Measurements from ENCODE around the gene PIM3. TPM values are rescaled to one million over a fixed set of nuclear protein-coding genes. Genes with fewer than 3 reads are reported as not detected.

The PIM3 gene
- polyA plus RNA-seq, 1 of the 3 experiments (the other 2 are of a cell fraction) = 15.3 TPM

- DNase-seq = no peak
- no peaks in the 10 kb centered on the region for H3K79me2 ChIP-seq (ENCODE audit: insufficient read depth)
- POLR2A ChIA-PET = no interaction called here
- peaks cover 0 to 36% of the 10 kb centered on the region in 2 experiments for H3K36me3 ChIP-seq (replicated peaks in 1 of 2; ENCODE audit: control insufficient read depth in 1 of 2, insufficient read depth in 2 of 2, low read length in 1 of 2)
- H3K9me2 ChIP-seq = no peaks in the 10 kb centered on the region
- H3K9ac ChIP-seq = no peak overlapping the region
- no peaks in the 10 kb centered on the region for H3F3A ChIP-seq (replicated peaks; ENCODE audit: insufficient read depth)
- no peak overlapping the region; a peak in 1 of 4 replicates for H3K27ac ChIP-seq (ENCODE audit: low read depth in 2 of 2, low read length in 1 of 2)
- no peaks in the 10 kb centered on the region for H3K27me3 ChIP-seq (ENCODE audit: insufficient read depth)
- H3K9me3 ChIP-seq = no peaks in the 10 kb centered on the region
- TF ChIP-seq NFIC (IDR thresholded peaks at IDR 0.05; ENCODE audit: borderline replicate concordance) = no peak
- TF ChIP-seq EZH2phosphoT487 (IDR thresholded peaks at IDR 0.05; ENCODE audit: borderline replicate concordance, low read depth) = no peak
- no peak for TF ChIP-seq TEAD4 (IDR thresholded peaks at IDR 0.05; ENCODE audit: borderline replicate concordance, insufficient read depth)
- no peak for TF ChIP-seq MAX (IDR thresholded peaks at IDR 0.05; ENCODE audit: low read depth)
- no peak for TF ChIP-seq USF1 (IDR thresholded peaks at IDR 0.05; ENCODE audit: borderline replicate concordance, low read depth)
- TF ChIP-seq, protein P1, sequence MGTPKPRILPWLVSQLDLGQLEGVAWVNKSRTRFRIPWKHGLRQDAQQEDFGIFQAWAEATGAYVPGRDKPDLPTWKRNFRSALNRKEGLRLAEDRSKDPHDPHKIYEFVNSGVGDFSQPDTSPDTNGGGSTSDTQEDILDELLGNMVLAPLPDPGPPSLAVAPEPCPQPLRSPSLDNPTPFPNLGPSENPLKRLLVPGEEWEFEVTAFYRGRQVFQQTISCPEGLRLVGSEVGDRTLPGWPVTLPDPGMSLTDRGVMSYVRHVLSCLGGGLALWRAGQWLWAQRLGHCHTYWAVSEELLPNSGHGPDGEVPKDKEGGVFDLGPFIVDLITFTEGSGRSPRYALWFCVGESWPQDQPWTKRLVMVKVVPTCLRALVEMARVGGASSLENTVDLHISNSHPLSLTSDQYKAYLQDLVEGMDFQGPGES (IDR thresholded peaks at IDR 0.05; ENCODE audit: low read depth, low read length) = no peak
- TF ChIP-seq RCOR1 (IDR thresholded peaks at IDR 0.05; ENCODE audit: low read length) = no peak
- no peak for TF ChIP-seq CHD2 (IDR thresholded peaks at IDR 0.05; ENCODE audit: low read length, partially characterized antibody)
- TF ChIP-seq, protein P2, sequence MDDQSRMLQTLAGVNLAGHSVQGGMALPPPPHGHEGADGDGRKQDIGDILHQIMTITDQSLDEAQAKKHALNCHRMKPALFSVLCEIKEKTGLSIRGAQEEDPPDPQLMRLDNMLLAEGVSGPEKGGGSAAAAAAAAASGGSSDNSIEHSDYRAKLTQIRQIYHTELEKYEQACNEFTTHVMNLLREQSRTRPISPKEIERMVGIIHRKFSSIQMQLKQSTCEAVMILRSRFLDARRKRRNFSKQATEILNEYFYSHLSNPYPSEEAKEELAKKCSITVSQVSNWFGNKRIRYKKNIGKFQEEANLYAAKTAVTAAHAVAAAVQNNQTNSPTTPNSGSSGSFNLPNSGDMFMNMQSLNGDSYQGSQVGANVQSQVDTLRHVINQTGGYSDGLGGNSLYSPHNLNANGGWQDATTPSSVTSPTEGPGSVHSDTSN (IDR thresholded peaks at IDR 0.05) = no peak
- TF ChIP-seq ELF1 (IDR thresholded peaks at IDR 0.05) = no peak
- 68% methylated on average over 19 of the region's 35 CpGs for WGBS (ENCODE audit: low lambda C conversion rate)
- H3K4me1 ChIP-seq (ENCODE audit: control insufficient read depth in 1 of 2, insufficient read depth in 2 of 2, low read depth in 1 of 2, low read length in 1 of 2) = peaks cover 0 to 12% of the 10 kb centered on the region in 2 experiments; a peak in 2 of 4 replicates
- no peaks in the 10 kb centered on the region for H4K20me1 ChIP-seq (ENCODE audit: insufficient read depth)
- CTCF ChIA-PET = interaction anchor here (1.0 to 4.1 kb wide), 2 partner anchors 9 to 109 kb away, joined by 3 to 18 read pairs; no protein-coding TSS in a partner anchor
- H3K4me3 ChIP-seq (ENCODE audit: low read depth in 2 of 2, low read length in 1 of 2) = no peak overlapping the region
- H2AFZ ChIP-seq (ENCODE audit: low read depth) = no peak overlapping the region
- H3K4me2 ChIP-seq = no peak overlapping the region
Observed at GRCh38 chr22:49921508-49922278, 38.9 kb upstream of the PIM3 start.

DNA sequence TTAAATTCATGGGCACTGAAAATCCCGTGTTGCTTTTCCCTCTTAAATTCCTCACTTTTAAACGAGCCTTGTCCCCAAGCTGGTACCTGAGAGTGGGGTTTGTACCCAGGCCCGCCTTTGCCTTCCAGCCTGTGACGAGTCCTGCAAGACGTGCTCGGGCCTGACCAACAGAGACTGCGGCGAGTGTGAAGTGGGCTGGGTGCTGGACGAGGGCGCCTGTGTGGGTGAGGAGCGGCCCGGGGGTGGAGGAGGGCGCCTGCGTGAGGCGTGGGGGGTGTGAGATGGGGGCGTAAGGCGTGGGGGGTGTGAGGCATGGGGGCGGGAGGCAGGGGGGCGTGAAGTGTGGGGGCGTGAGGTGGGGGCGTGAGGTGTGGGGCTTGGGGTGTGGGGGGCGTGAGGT lies 38.1 kb upstream of the PIM3 start:
- TF ChIP-seq JUND (IDR thresholded peaks at IDR 0.05) = no peak
- no peak for TF ChIP-seq MEF2A (IDR thresholded peaks at IDR 0.05; ENCODE audit: borderline replicate concordance, low read depth)
- TF ChIP-seq FOXM1 (IDR thresholded peaks at IDR 0.05; ENCODE audit: low read depth) = no peak
- TF ChIP-seq NFIC (IDR thresholded peaks at IDR 0.05; ENCODE audit: borderline replicate concordance) = no peak
- TF ChIP-seq ELF1 (IDR thresholded peaks at IDR 0.05) = no peak
- TF ChIP-seq, protein P3, sequence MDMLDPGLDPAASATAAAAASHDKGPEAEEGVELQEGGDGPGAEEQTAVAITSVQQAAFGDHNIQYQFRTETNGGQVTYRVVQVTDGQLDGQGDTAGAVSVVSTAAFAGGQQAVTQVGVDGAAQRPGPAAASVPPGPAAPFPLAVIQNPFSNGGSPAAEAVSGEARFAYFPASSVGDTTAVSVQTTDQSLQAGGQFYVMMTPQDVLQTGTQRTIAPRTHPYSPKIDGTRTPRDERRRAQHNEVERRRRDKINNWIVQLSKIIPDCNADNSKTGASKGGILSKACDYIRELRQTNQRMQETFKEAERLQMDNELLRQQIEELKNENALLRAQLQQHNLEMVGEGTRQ (IDR thresholded peaks at IDR 0.05; ENCODE audit: borderline replicate concordance, low read depth, low read length) = no peak
- no peak for TF ChIP-seq MAX (IDR thresholded peaks at IDR 0.05; ENCODE audit: low read depth)
- TF ChIP-seq RAD21 (IDR thresholded peaks at IDR 0.05; ENCODE audit: low read length) = no peak
- TF ChIP-seq SMC3 (IDR thresholded peaks at IDR 0.05; ENCODE audit: low read depth, low read length) = no peak
- TF ChIP-seq CTCF (IDR thresholded peaks at IDR 0.05) = no peak
- no peak for TF ChIP-seq FOXJ3 (CRISPR knock-in tag; IDR thresholded peaks at IDR 0.05)
- no peak for TF ChIP-seq NRF1 (IDR thresholded peaks at IDR 0.05; ENCODE audit: low read depth, low read length)
- TF ChIP-seq EP300 (IDR thresholded peaks at IDR 0.05; ENCODE audit: borderline replicate concordance in 1 of 2, low read depth in 1 of 2, low read length in 1 of 2) = no peak
- ChIA-PET POLR2A (no interaction called here), CTCF (interaction anchor here (2.2 to 4.1 kb wide), 2 partner anchors 8 to 108 kb away, joined by 5 to 18 read pairs; no protein-coding TSS in a partner anchor)
- Histone ChIP-seq H2AFZ (ENCODE audit: low read depth) (no peak overlapping the region), H3K4me2 (no peak overlapping the region), H4K20me1 (ENCODE audit: insufficient read depth) (no peaks in the 10 kb centered on the region), H3K4me3 (ENCODE audit: low read depth in 2 of 2, low read length in 1 of 2) (no peak overlapping the region), H3K4me1 (ENCODE audit: control insufficient read depth in 1 of 2, insufficient read depth in 2 of 2, low read depth in 1 of 2, low read length in 1 of 2) (peaks cover 0 to 10% of the 10 kb centered on the region in 2 experiments; a peak in 2 of 4 replicates), H3K27me3 (ENCODE audit: insufficient read depth) (no peaks in the 10 kb centered on the region), H3K9me3 (no peaks in the 10 kb centered on the region), H3K9ac (no peak overlapping the region), H3K79me2 (ENCODE audit: insufficient read depth) (no peaks in the 10 kb centered on the region), H3K27ac (ENCODE audit: low read depth in 2 of 2, low read length in 1 of 2) (no peak overlapping the region), H3K36me3 (replicated peaks in 1 of 2; ENCODE audit: control insufficient read depth in 1 of 2, insufficient read depth in 2 of 2, low read length in 1 of 2) (peaks cover 0 to 36% of the 10 kb centered on the region in 2 experiments), H3F3A (replicated peaks; ENCODE audit: insufficient read depth) (no peaks in the 10 kb centered on the region), H3K9me2 (no peaks in the 10 kb centered on the region)
- 95% methylated on average over 22 of the region's 22 CpGs for WGBS (ENCODE audit: low lambda C conversion rate)
- no peak for DNase-seq
